T-helper 2 cell treated with Interferon-gamma antibody and Interleukin-4, amounts not matched to agents 100 ng/mL and 5 ng/mL, for 36 hours (primary cell): Measurements from ENCODE around the gene PNMA6F. TPM values are rescaled to one million over a fixed set of nuclear protein-coding genes. Genes with fewer than 3 reads are reported as not detected.
"Not testable (repeated sequence)": the region's sequence is repeated elsewhere in the genome, so short reads cannot be mapped to it uniquely, and the experiment has no call there.

Experiments used
- intact Hi-C: fragments of 100-400 bp; cut with micrococcal nuclease; formaldehyde crosslinking; loops from one replicate; pipeline ENCODE4 v1.15.1; 2023
- total RNA-seq: library from RNA; stranded (reverse); gene quantifications from 2 replicates; pipeline ENCODE4 v1.2.3, GENCODE V29; 2022

The PNMA6F gene
- total RNA-seq, 1 donor from 2014 or later = not detected

GRCh38 chrX:153304988-153305736, 16.4 kb downstream of the PNMA6F start:
- intact Hi-C loops = no loop called here

GRCh38 chrX:153303276-153304262, 18.0 kb downstream of the PNMA6F start:
- intact Hi-C loops = no loop called here

- intact Hi-C loops = no loop called here
These were observed 18.8 kb downstream of the PNMA6F start for GRCh38 chrX:153302796-153303195.

GRCh38 chrX:153301746-153302145, 19.8 kb downstream of the PNMA6F start:
- intact Hi-C loops = no loop called here

GRCh38 chrX:153299855-153300254, 21.7 kb downstream of the PNMA6F start:
- intact Hi-C loops = no loop called here

- intact Hi-C loops = no loop called here
These were observed 24.2 kb downstream of the PNMA6F start for GRCh38 chrX:153297376-153297775.

GRCh38 chrX:153293485-153294071, 28.0 kb downstream of the PNMA6F start:
- intact Hi-C loops = not testable (repeated sequence)

GRCh38 chrX:153288807-153289206, 32.8 kb downstream of the PNMA6F start:
- intact Hi-C loops = not testable (repeated sequence)

- intact Hi-C loops = not testable (repeated sequence)
These were observed 35.9 kb downstream of the PNMA6F start for GRCh38 chrX:153285678-153286077.

- intact Hi-C loops = not testable (repeated sequence)
These were observed 37.6 kb downstream of the PNMA6F start for GRCh38 chrX:153283982-153284381.

- intact Hi-C loops = not testable (repeated sequence)
These were observed 39.8 kb downstream of the PNMA6F start for GRCh38 chrX:153281784-153282183.

- intact Hi-C loops = not testable (repeated sequence)
These were observed 42.3 kb downstream of the PNMA6F start for GRCh38 chrX:153279304-153279703.

- intact Hi-C loops = not testable (repeated sequence)
These were observed 45.5 kb downstream of the PNMA6F start for GRCh38 chrX:153276049-153276448.

- intact Hi-C loops = not testable (repeated sequence)
These were observed 46.1 kb downstream of the PNMA6F start for GRCh38 chrX:153275418-153275817.

GRCh38 chrX:153272584-153272983, 49.0 kb downstream of the PNMA6F start:
- intact Hi-C loops = not testable (repeated sequence)

GRCh38 chrX:153272070-153272469, 49.5 kb downstream of the PNMA6F start:
- intact Hi-C loops = not testable (repeated sequence)

Other genes with a start within 250 kb of the PNMA6F start
- gene PNMA6A, start 249.3 kb downstream of the PNMA6F start, total RNA-seq = 0.32 and 0.61 TPM in 2 replicates
- gene MAGEA1, start 142.5 kb downstream of the PNMA6F start, total RNA-seq = not detected in 2 replicates
- 20.1 and 20.7 TPM in 2 replicates for gene ZNF275, start 12.4 kb upstream of the PNMA6F start, total RNA-seq
- gene PNMA6E, start 79.6 kb upstream of the PNMA6F start, total RNA-seq = not detected in 2 replicates
- 1.3 and 1.5 TPM in 2 replicates for gene ZFP92, start 89.7 kb upstream of the PNMA6F start, total RNA-seq
- gene TREX2, start 124.3 kb upstream of the PNMA6F start, total RNA-seq = 2.2 and 2.3 TPM in 2 replicates
- gene HAUS7, start 148.8 kb upstream of the PNMA6F start, total RNA-seq = 50.3 and 57.5 TPM in 2 replicates
- not detected in 2 replicates for gene BGN, start 173.2 kb upstream of the PNMA6F start, total RNA-seq
- not detected in 2 replicates for gene ATP2B3, start 195.9 kb upstream of the PNMA6F start, total RNA-seq